ENCODE results near the gene GMDS. TPM values are rescaled to one million over a fixed set of nuclear protein-coding genes. Genes with fewer than 3 reads are reported as not detected.

Gene GMDS
- total and polyA plus RNA-seq, 2 of the 4 experiments (the other 2 are of a cell fraction) = 7.3 to 21.9 TPM

DNA sequence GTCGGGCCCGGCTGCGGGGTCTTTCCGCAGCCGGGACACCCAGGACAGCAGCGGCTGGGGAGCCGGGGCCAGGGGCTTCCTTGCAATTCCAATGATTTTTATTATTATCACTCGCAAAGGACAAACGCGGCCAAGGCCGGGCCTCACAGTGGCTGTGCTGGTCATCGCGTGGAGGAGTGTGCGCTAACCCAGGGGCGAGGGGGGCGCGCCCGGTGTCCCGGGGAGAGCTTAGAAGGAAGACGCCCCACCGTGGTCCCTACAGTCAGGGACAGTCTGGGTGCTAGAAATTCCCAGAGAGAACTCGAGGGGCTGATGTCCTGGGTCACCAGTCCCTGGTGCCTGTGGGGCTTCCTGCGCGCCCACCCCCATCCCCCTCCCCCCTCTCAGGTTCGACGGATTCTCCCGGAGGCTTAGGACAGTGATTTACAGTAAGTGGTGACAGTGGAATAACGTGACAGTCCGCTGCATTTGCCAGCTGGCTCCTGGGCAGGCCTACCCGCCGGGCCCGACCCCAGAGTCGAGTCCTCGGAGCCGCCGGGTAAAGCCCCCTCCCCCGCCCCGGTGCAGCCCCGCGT lies 626.2 kb downstream of the GMDS start:
- 61% methylated on average over 13 of the region's 40 CpGs; no CpG with 5 or more reads in 1 of the 2 experiments for WGBS, 2 experiments (ENCODE audit: extremely low coverage in 2 of 2, insufficient read length in 1 of 2)
- no peak overlapping the region for H3K4ac ChIP-seq (ENCODE audit: low read depth, low read length)
- dilution Hi-C loops (cut with HindIII; ENCODE audit: low sequenced_read_pairs, unreplicated experiment) = no loop called here

More for the DNA sequence above, 626.2 kb downstream of the GMDS start:
- peaks cover 10 to 16% of the 10 kb centered on the region in 2 experiments for H3K79me1 ChIP-seq (ENCODE audit: low read depth in 1 of 2, low read length in 2 of 2)
- ChIA-PET POLR2A (ENCODE audit: unreplicated experiment) (no interaction called here), CTCF (no interaction called here)
- H2BK120ac ChIP-seq (ENCODE audit: low read depth, low read length) = no peak overlapping the region
- no peak overlapping the region for H3K9ac ChIP-seq (ENCODE audit: low read depth, low read length)
- no peak overlapping the region for H3K4me3 ChIP-seq (ENCODE audit: insufficient read depth, low read depth, low read length)
- H3K36me3 ChIP-seq (ENCODE audit: control insufficient read depth, insufficient read depth, low read length) = peaks cover 12% of the 10 kb centered on the region; the same call in 1 of the 2 replicates
- H4K8ac ChIP-seq (ENCODE audit: low read depth in 2 of 2, low read length in 2 of 2) = no peak overlapping the region
- H3K18ac ChIP-seq (ENCODE audit: low read depth, low read length) = no peak overlapping the region
- no peak overlapping the region for H2AFZ ChIP-seq (replicated peaks; ENCODE audit: low read length, poor library complexity)
- H3K14ac ChIP-seq (replicated peaks; ENCODE audit: low read depth, low read length) = no peak overlapping the region
- H2AK5ac ChIP-seq (ENCODE audit: low read depth, low read length) = no peak overlapping the region
- in situ Hi-C loops (cut with MboI; ENCODE audit: low sequenced_read_pairs) = no loop called here
- ATAC-seq (ENCODE audit: low read depth) (no peak), DNase-seq (no peak)
- no TSS peak for BruUV-seq (replicated peaks)
- no peak overlapping the region for H3K56ac ChIP-seq (ENCODE audit: extremely low read depth, insufficient read depth, low read length)
- no peak overlapping the region for H4K91ac ChIP-seq (ENCODE audit: insufficient read depth, low read depth, low read length)
- peaks cover 5% of the 10 kb centered on the region; the same call in 1 of the 2 replicates for H4K20me1 ChIP-seq (ENCODE audit: insufficient read depth, low read length)
- H3K4me2 ChIP-seq (ENCODE audit: low read depth, low read length) = no peak overlapping the region
- H3K4me1 ChIP-seq (ENCODE audit: control insufficient read depth, insufficient read depth, low read length) = peaks cover 4% of the 10 kb centered on the region; the same call in 1 of the 2 replicates
- no peaks in the 10 kb centered on the region for H3K27me3 ChIP-seq (ENCODE audit: control insufficient read depth, insufficient read depth, low read length)
- no peak overlapping the region for H2BK20ac ChIP-seq (ENCODE audit: low read depth, low read length)
- H4K5ac ChIP-seq (ENCODE audit: low read depth, low read length) = no peak overlapping the region
- H2BK5ac ChIP-seq (ENCODE audit: low read depth, low read length, poor library complexity, severe bottlenecking) = no peak overlapping the region
- TF ChIP-seq RFX5 (IDR thresholded peaks at IDR 0.05; ENCODE audit: low read depth, low read length) (no peak), RAD21 (IDR thresholded peaks at IDR 0.05; ENCODE audit: low read length) (no peak), RCOR1 (IDR thresholded peaks at IDR 0.05; ENCODE audit: insufficient replicate concordance, low read length) (no peak), MXI1 (IDR thresholded peaks at IDR 0.05; ENCODE audit: borderline replicate concordance, low read depth, low read length) (no peak), MAZ (IDR thresholded peaks at IDR 0.05; ENCODE audit: borderline replicate concordance, low read depth, low read length) (no peak), CHD1 (IDR thresholded peaks at IDR 0.05; ENCODE audit: low read depth, low read length) (no peak), FOS (IDR thresholded peaks at IDR 0.05; ENCODE audit: low read depth, low read length) (no peak), NFE2L2 (IDR thresholded peaks at IDR 0.05; ENCODE audit: low read depth, low read length) (no peak), MAFK (IDR thresholded peaks at IDR 0.05; ENCODE audit: low read depth, low read length) (no peak), SMC3 (IDR thresholded peaks at IDR 0.05; ENCODE audit: low read depth, low read length) (no peak), CEBPB (IDR thresholded peaks at IDR 0.05; ENCODE audit: low read depth, low read length) (no peak)
- TF ChIP-seq, protein P1, sequence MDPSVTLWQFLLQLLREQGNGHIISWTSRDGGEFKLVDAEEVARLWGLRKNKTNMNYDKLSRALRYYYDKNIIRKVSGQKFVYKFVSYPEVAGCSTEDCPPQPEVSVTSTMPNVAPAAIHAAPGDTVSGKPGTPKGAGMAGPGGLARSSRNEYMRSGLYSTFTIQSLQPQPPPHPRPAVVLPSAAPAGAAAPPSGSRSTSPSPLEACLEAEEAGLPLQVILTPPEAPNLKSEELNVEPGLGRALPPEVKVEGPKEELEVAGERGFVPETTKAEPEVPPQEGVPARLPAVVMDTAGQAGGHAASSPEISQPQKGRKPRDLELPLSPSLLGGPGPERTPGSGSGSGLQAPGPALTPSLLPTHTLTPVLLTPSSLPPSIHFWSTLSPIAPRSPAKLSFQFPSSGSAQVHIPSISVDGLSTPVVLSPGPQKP (IDR thresholded peaks at IDR 0.05; ENCODE audit: borderline replicate concordance, low read depth, low read length) = no peak
- TF ChIP-seq, protein P2, sequence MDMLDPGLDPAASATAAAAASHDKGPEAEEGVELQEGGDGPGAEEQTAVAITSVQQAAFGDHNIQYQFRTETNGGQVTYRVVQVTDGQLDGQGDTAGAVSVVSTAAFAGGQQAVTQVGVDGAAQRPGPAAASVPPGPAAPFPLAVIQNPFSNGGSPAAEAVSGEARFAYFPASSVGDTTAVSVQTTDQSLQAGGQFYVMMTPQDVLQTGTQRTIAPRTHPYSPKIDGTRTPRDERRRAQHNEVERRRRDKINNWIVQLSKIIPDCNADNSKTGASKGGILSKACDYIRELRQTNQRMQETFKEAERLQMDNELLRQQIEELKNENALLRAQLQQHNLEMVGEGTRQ (IDR thresholded peaks at IDR 0.05; ENCODE audit: low read depth, low read length) = no peak
- H2AK9ac ChIP-seq (replicated peaks; ENCODE audit: low read depth, low read length, poor library complexity) = no peak overlapping the region
- H3K9me3 ChIP-seq (ENCODE audit: control insufficient read depth, insufficient read depth, low read length) = no peaks in the 10 kb centered on the region
- H3K9me1 ChIP-seq (ENCODE audit: insufficient read depth, low read length) = no peaks in the 10 kb centered on the region
- no peak overlapping the region for H3K23ac ChIP-seq (ENCODE audit: low read depth, low read length)
- H3K27ac ChIP-seq (ENCODE audit: insufficient read depth, low read length) = no peak overlapping the region
- H2BK15ac ChIP-seq (ENCODE audit: low read depth, low read length) = no peak overlapping the region
- intact Hi-C loops (cut with micrococcal nuclease) = loop anchor here (10.0 kb wide), 1 partner anchor 416 kb away; no protein-coding TSS in a partner anchor
